Endodermal cell (in vitro differentiated cells): ENCODE measurements around the gene DNTT. TPM values are rescaled to one million over a fixed set of nuclear protein-coding genes. Genes with fewer than 3 reads are reported as not detected.

Experiments used
- DNase-seq: peaks from one replicate; pipeline ENCODE4 v3.0.0-alpha.2; 2017
- H3K27ac ChIP-seq: 2 replicates; pipeline ENCODE4 v1.5.1; 2013; ENCODE audit warnings: mild to moderate bottlenecking, low read depth, low read length, moderate library complexity
- H3K27me3 ChIP-seq: 2 replicates; pipeline ENCODE4 v1.6.1; 2013; ENCODE audit warnings: mild to moderate bottlenecking, low read length, moderate library complexity; ENCODE audit not compliant: insufficient read depth, control insufficient read depth, poor library complexity, severe bottlenecking
- H3K36me3 ChIP-seq: 2 replicates; pipeline ENCODE4 v1.7.0; 2013; ENCODE audit warnings: mild to moderate bottlenecking, low read length, moderate library complexity; ENCODE audit not compliant: control insufficient read depth, insufficient read depth
- H3K4me1 ChIP-seq: one replicate; pipeline ENCODE4 v1.7.0; 2013; ENCODE audit warnings: low read length; ENCODE audit not compliant: control insufficient read depth, insufficient read depth
- H3K4me3 ChIP-seq: 2 replicates; pipeline ENCODE4 v1.5.1; 2013; ENCODE audit warnings: mild to moderate bottlenecking, low read length, moderate library complexity
- H3K9ac ChIP-seq: 2 replicates; pipeline ENCODE4 v1.6.1; 2013; ENCODE audit warnings: mild to moderate bottlenecking, low read length, moderate library complexity; ENCODE audit not compliant: poor library complexity, severe bottlenecking; ENCODE audit errors: extremely low read depth
- H3K9me3 ChIP-seq: 2 replicates; pipeline ENCODE4 v1.6.1; 2013; ENCODE audit warnings: mild to moderate bottlenecking, low read length, moderate library complexity; ENCODE audit not compliant: control insufficient read depth
- H3K27ac Mint-ChIP-seq: 2 replicates; pipeline ENCODE4 v1.8.0; 2020; ENCODE audit warnings: mixed read lengths
- H3K27me3 Mint-ChIP-seq: 2 replicates; pipeline ENCODE4 v1.8.0; 2021; ENCODE audit warnings: mild to moderate bottlenecking, mixed read lengths; ENCODE audit not compliant: insufficient read depth
- H3K36me3 Mint-ChIP-seq: 2 replicates; pipeline ENCODE4 v1.8.0; 2020; ENCODE audit warnings: low read depth, mixed read lengths
- H3K4me1 Mint-ChIP-seq: 2 replicates; pipeline ENCODE4 v1.8.0; 2020; ENCODE audit warnings: mixed read lengths
- H3K4me3 Mint-ChIP-seq: 2 replicates; pipeline ENCODE4 v1.8.0; 2020; ENCODE audit warnings: mild to moderate bottlenecking, moderate library complexity, mixed read lengths
- H3K9me3 Mint-ChIP-seq: 2 replicates; pipeline ENCODE4 v1.8.0; 2020; ENCODE audit warnings: mild to moderate bottlenecking, mixed read lengths
- CTCF ChIP-seq: fragments of 200-600 bp; sonication (generic); conservative IDR thresholded peaks from 2 replicates; pipeline ENCODE4 v1.5.0; 2021; ENCODE audit warnings: antibody characterized with exemption, mild to moderate bottlenecking
- WGBS, 2 experiments: methylation state at CpG; one replicate each; pipeline versions ENCODE4 v1.1.5 to v1.1.7; 2013; ENCODE audit warnings: missing lambda C conversion rate in 2 of 2, mixed read lengths in 1 of 2; ENCODE audit not compliant: insufficient coverage in 1 of 2, insufficient read length in 1 of 2; 5-methylcytosine and 5-hydroxymethylcytosine counted together
- total RNA-seq, 2 donors: library from RNA; stranded (reverse); fragmentation: NEBNext Ultra II Directional in 1 of 2; extraction: Animal tissue kit (Norgen Biotek cat#: 25700) in 1 of 2; gene quantifications; 2 replicates in 1 of 2; 3 replicates in 1 of 2; pipeline ENCODE4 v1.2.1, GENCODE V29; 2021

Gene DNTT
- total RNA-seq, 2 donors from 2014 or later: not detected

DNA sequence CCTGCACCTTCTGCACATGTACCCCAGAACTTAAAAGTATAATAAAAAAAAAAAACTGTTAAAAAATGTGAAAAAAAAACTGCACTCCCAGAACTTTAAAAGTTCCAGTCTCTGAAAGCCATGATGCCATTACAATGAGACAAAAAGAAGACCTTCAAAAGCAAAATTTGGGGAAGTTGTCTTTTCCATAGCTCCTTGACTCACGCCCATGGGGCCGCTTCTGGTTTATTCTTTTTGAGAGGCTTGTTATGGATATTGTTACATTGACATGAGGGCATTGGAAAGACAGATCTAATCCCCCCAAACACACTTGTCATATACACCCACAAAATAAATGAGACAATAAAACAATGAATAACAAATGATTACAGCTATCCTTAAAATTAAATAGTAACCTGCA lies 33.7 kb upstream of the DNTT start:
- Histone ChIP-seq H3K4me3 (no peak overlapping the region), H3K27ac (no peak overlapping the region), H3K4me1 (peaks cover 4% of the 10 kb centered on the region), H3K36me3 (no peaks in the 10 kb centered on the region), H3K9ac (no peak overlapping the region), H3K27me3 (peaks cover 14% of the 10 kb centered on the region), H3K9me3 (no peaks in the 10 kb centered on the region)
- 90% methylated on average over 2 of the region's 2 CpGs; no CpG with 5 or more reads in 1 of the 2 experiments for WGBS, 2 experiments
- H3K27ac Mint-ChIP-seq: no peak overlapping the region
- H3K4me1 Mint-ChIP-seq: peaks cover 6% of the 10 kb centered on the region
- no peak for TF ChIP-seq CTCF
- no peak for DNase-seq
- no peaks in the 10 kb centered on the region for H3K36me3 Mint-ChIP-seq
- no peak overlapping the region for H3K4me3 Mint-ChIP-seq
- no peaks in the 10 kb centered on the region for H3K9me3 Mint-ChIP-seq
- H3K27me3 Mint-ChIP-seq: peaks cover 7% of the 10 kb centered on the region

DNA sequence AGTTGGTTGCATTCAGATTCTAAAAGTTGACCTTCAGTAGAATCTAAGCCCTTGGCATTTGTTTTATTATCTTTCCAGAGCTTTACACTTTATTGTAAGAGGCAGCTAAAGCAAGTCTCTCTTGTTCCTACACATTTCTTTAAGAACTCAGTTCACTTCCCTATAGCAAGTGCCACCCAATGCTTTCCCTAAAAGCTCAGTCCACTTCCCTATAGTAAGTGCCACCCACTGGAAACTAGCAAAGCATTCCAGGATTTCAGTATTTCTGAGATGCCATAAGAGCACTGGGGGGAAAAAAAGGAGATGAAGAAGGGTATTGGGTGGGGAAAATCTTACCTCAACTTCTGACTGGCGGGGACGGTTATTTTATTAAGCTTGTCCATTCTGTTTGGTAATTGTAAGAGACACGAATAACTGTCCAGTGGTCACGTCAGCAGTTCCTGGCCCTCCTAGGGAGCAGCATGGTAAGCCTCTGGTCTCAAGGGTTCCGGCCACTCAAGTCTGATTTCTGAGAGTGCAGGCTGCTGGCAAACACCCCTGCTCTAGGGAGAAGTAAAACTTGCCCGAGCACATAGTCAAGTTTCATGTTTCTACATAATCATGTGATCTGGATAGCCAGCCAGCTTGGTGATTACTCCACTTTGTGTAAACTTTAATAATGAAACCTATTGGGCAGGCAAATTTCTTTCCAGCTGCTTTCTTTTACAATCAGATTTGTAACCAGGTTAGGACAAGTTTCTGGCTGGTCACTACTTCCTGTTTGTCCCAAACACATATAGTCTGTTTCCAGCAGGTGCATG lies 33.0 kb upstream of the DNTT start, which contains the start of gene BLNK:
Gene BLNK (minus strand): TSS at position 554 of the 800 bp plus-strand sequence. CDS start 171 bp downstream, at position 383.
- DNase-seq: no peak
- peaks cover 4% of the 10 kb centered on the region for H3K4me1 ChIP-seq
- Mint-ChIP-seq H3K27me3 (peaks cover 7% of the 10 kb centered on the region), H3K4me1 (peaks cover 6% of the 10 kb centered on the region), H3K27ac (no peak within 1 kb of the TSS), H3K36me3 (no peaks in the 10 kb centered on the region), H3K9me3 (no peaks in the 10 kb centered on the region), H3K4me3 (no peak within 1 kb of the TSS)
- WGBS, 2 experiments: 91 to 96% methylated on average over 6 of the region's 6 CpGs
- peaks cover 14% of the 10 kb centered on the region for H3K27me3 ChIP-seq
- no peak for TF ChIP-seq CTCF
- H3K36me3 ChIP-seq: no peaks in the 10 kb centered on the region
- no peak within 1 kb of the TSS for H3K27ac ChIP-seq
- H3K9me3 ChIP-seq: no peaks in the 10 kb centered on the region
- no peak within 1 kb of the TSS for H3K9ac ChIP-seq
- H3K4me3 ChIP-seq: no peak within 1 kb of the TSS

DNA sequence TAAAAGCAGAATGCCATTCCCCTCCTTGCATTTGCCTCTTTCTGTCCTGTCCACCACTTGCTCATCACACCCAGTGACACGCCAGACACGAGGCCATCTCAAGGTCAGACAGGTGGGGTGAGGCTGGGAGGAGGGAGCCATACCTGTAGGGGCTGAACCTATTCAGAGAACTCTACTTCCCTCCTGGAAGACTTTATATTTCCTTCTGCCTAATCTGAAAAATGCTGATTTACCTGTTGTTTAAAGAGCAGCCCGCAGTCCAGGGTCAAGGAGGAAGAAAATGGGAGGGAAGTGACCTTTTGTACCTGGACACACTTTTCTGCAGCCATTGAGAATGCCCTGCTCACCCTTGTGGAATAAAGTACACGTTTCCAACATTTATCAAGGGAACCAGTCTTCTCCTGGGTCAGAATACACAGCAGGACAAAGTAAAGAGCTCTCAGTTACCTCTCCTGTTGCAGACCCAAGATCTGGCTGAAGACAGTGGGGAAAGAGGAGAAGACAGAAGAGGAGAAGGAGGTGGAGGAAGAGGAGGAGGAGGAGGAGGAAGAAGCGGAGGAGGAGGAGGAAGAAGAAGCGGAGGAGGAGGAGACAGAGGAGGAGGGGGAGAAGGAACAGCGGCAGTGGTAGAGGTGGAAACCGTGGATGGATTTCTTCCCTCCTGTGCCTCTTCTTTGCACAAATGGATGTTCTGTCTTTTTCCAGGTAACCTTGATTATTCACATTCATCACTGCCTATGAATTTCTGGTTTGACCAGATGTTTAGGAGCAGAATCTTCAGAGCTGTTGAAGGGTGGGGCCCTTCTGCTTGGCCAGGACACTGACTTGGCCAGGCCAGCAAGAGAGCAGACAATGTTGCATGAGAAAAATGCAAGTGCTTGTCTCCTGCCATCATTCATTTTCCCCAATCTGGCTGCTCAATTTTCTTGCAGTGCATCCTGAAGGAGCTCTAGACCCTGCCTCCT lies 31.6 kb upstream of the DNTT start:
- H3K27ac Mint-ChIP-seq: no peak overlapping the region
- H3K9me3 ChIP-seq: no peaks in the 10 kb centered on the region
- no peak overlapping the region for H3K4me3 Mint-ChIP-seq
- peaks cover 12% of the 10 kb centered on the region for H3K27me3 Mint-ChIP-seq
- no peaks in the 10 kb centered on the region for H3K9me3 Mint-ChIP-seq
- no peak for TF ChIP-seq CTCF
- H3K4me3 ChIP-seq: no peak overlapping the region
- peaks cover 14% of the 10 kb centered on the region for H3K27me3 ChIP-seq
- H3K4me1 ChIP-seq: no peaks in the 10 kb centered on the region
- no peaks in the 10 kb centered on the region for H3K36me3 ChIP-seq
- no peak overlapping the region for H3K9ac ChIP-seq
- H3K27ac ChIP-seq: no peak overlapping the region
- no peaks in the 10 kb centered on the region for H3K4me1 Mint-ChIP-seq
- DNase-seq: no peak
- 81 to 90% methylated on average over 2 to 8 of the region's 8 CpGs for WGBS, 2 experiments
- no peaks in the 10 kb centered on the region for H3K36me3 Mint-ChIP-seq
